ENCODE measurements around the gene C6orf89. TPM values are rescaled to one million over a fixed set of nuclear protein-coding genes. Genes with fewer than 3 reads are reported as not detected.

The C6orf89 gene
- total RNA-seq, 1 donor from 2014 or later: 57.4 TPM

GRCh38 chr6:36925809-36926208, 40.1 kb downstream of the C6orf89 start:
- Mint-ChIP-seq H3K9me3 (ENCODE audit: low read depth) (no peaks in the 10 kb centered on the region), H3K4me1 (ENCODE audit: low read depth) (peaks cover 69% of the 10 kb centered on the region), H3K27me3 (ENCODE audit: low read depth) (no peaks in the 10 kb centered on the region), H3K36me3 (ENCODE audit: low read depth) (peaks cover 7% of the 10 kb centered on the region), H3K4me3 (ENCODE audit: unreplicated experiment) (no peak overlapping the region), H3K27ac (ENCODE audit: unreplicated experiment) (peak overlapping the region; percentile 51)
- no peak for DNase-seq (ENCODE audit: low spot score)
- no peak for TF ChIP-seq CTCF (IDR thresholded peaks at IDR 0.05)

GRCh38 chr6:36926708-36927513, 41.2 kb downstream of the C6orf89 start:
- H3K9me3 Mint-ChIP-seq (ENCODE audit: low read depth): no peaks in the 10 kb centered on the region
- no peak for TF ChIP-seq CTCF (IDR thresholded peaks at IDR 0.05)
- no peak for DNase-seq (ENCODE audit: low spot score)
- peaks cover 6% of the 10 kb centered on the region for H3K36me3 Mint-ChIP-seq (ENCODE audit: low read depth)
- H3K4me1 Mint-ChIP-seq (ENCODE audit: low read depth): peaks cover 69% of the 10 kb centered on the region
- H3K27me3 Mint-ChIP-seq (ENCODE audit: low read depth): no peaks in the 10 kb centered on the region
- H3K27ac Mint-ChIP-seq (ENCODE audit: unreplicated experiment): peak overlapping the region; percentile 95
- H3K4me3 Mint-ChIP-seq (ENCODE audit: unreplicated experiment): peak overlapping the region; percentile 38

- no peak for DNase-seq (ENCODE audit: low spot score)
- no peaks in the 10 kb centered on the region for H3K27me3 Mint-ChIP-seq (ENCODE audit: low read depth)
- no peak for TF ChIP-seq CTCF (IDR thresholded peaks at IDR 0.05)
- H3K9me3 Mint-ChIP-seq (ENCODE audit: low read depth): no peaks in the 10 kb centered on the region
- H3K36me3 Mint-ChIP-seq (ENCODE audit: low read depth): peaks cover 3% of the 10 kb centered on the region
- H3K4me3 Mint-ChIP-seq (ENCODE audit: unreplicated experiment): no peak overlapping the region
- H3K4me1 Mint-ChIP-seq (ENCODE audit: low read depth): peaks cover 79% of the 10 kb centered on the region
- peak overlapping the region; percentile 95 for H3K27ac Mint-ChIP-seq (ENCODE audit: unreplicated experiment)
Measured at GRCh38 chr6:36927691-36928546, 42.2 kb downstream of the C6orf89 start.

GRCh38 chr6:36928547-36928918, 42.8 kb downstream of the C6orf89 start:
- Mint-ChIP-seq H3K27ac (ENCODE audit: unreplicated experiment) (peak overlapping the region; percentile 95), H3K36me3 (ENCODE audit: low read depth) (peaks cover 3% of the 10 kb centered on the region), H3K27me3 (ENCODE audit: low read depth) (no peaks in the 10 kb centered on the region), H3K4me3 (ENCODE audit: unreplicated experiment) (no peak overlapping the region), H3K9me3 (ENCODE audit: low read depth) (no peaks in the 10 kb centered on the region), H3K4me1 (ENCODE audit: low read depth) (peaks cover 85% of the 10 kb centered on the region)
- DNase-seq (ENCODE audit: low spot score): no peak
- TF ChIP-seq CTCF (IDR thresholded peaks at IDR 0.05): no peak

- Mint-ChIP-seq H3K27ac (ENCODE audit: unreplicated experiment) (peak overlapping the region; percentile 53), H3K9me3 (ENCODE audit: low read depth) (no peaks in the 10 kb centered on the region), H3K36me3 (ENCODE audit: low read depth) (peaks cover 2% of the 10 kb centered on the region), H3K4me3 (ENCODE audit: unreplicated experiment) (no peak overlapping the region), H3K4me1 (ENCODE audit: low read depth) (peaks cover 87% of the 10 kb centered on the region), H3K27me3 (ENCODE audit: low read depth) (no peaks in the 10 kb centered on the region)
- DNase-seq (ENCODE audit: low spot score): no peak
- TF ChIP-seq CTCF (IDR thresholded peaks at IDR 0.05): no peak
Measured at GRCh38 chr6:36929152-36929551, 43.4 kb downstream of the C6orf89 start.
